Body of pancreas (tissue), 4 donors: ENCODE data around the gene NEK1.

ENCODE experiments used
- POLR2A ChIP-seq, 3 donors: fragments of 450-650 bp; IDR thresholded peaks; one replicate each; pipeline ENCODE4 v1.6.1; 2016; ENCODE audit warnings: antibody characterized with exemption in 3 of 3, mild to moderate bottlenecking in 2 of 3
- TF ChIP-seq, protein P1 (sequence below), 7 experiments: fragments of 450-650 bp in 4 of 7; fragments of 200-600 bp in 3 of 7; sonication (generic) in 3 of 7; IDR thresholded peaks; one replicate each; pipeline ENCODE4 v1.5.1; 2016 to 2019; ENCODE audit warnings: antibody characterized with exemption in 7 of 7

GRCh38 chr4:169611991-169612870 lies at the start of gene NEK1:
- peak; percentile 60 to 91 (median 88) for TF ChIP-seq POLR2A (IDR thresholded peaks at IDR 0.05)
- TF ChIP-seq, protein P1, sequence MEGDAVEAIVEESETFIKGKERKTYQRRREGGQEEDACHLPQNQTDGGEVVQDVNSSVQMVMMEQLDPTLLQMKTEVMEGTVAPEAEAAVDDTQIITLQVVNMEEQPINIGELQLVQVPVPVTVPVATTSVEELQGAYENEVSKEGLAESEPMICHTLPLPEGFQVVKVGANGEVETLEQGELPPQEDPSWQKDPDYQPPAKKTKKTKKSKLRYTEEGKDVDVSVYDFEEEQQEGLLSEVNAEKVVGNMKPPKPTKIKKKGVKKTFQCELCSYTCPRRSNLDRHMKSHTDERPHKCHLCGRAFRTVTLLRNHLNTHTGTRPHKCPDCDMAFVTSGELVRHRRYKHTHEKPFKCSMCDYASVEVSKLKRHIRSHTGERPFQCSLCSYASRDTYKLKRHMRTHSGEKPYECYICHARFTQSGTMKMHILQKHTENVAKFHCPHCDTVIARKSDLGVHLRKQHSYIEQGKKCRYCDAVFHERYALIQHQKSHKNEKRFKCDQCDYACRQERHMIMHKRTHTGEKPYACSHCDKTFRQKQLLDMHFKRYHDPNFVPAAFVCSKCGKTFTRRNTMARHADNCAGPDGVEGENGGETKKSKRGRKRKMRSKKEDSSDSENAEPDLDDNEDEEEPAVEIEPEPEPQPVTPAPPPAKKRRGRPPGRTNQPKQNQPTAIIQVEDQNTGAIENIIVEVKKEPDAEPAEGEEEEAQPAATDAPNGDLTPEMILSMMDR (IDR thresholded peaks at IDR 0.05): peak in 3 of 7 experiments; percentile 8 to 16 (median 9)
